CD4-positive, alpha-beta T cell treated with Interleukin-10 for 1 hour (primary cell): ENCODE data around the gene ADAMTSL5.
"Not testable (repeated sequence)": the region's sequence is repeated elsewhere in the genome, so short reads cannot be mapped to it uniquely, and the experiment has no call there.

Experiments used
- DNase-seq: peaks from one replicate; pipeline ENCODE4 v3.0.0-alpha.2; 2020

ADAMTSL5 gene, protein sequence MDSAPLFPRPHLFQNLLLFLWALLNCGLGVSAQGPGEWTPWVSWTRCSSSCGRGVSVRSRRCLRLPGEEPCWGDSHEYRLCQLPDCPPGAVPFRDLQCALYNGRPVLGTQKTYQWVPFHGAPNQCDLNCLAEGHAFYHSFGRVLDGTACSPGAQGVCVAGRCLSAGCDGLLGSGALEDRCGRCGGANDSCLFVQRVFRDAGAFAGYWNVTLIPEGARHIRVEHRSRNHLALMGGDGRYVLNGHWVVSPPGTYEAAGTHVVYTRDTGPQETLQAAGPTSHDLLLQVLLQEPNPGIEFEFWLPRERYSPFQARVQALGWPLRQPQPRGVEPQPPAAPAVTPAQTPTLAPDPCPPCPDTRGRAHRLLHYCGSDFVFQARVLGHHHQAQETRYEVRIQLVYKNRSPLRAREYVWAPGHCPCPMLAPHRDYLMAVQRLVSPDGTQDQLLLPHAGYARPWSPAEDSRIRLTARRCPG

DNA sequence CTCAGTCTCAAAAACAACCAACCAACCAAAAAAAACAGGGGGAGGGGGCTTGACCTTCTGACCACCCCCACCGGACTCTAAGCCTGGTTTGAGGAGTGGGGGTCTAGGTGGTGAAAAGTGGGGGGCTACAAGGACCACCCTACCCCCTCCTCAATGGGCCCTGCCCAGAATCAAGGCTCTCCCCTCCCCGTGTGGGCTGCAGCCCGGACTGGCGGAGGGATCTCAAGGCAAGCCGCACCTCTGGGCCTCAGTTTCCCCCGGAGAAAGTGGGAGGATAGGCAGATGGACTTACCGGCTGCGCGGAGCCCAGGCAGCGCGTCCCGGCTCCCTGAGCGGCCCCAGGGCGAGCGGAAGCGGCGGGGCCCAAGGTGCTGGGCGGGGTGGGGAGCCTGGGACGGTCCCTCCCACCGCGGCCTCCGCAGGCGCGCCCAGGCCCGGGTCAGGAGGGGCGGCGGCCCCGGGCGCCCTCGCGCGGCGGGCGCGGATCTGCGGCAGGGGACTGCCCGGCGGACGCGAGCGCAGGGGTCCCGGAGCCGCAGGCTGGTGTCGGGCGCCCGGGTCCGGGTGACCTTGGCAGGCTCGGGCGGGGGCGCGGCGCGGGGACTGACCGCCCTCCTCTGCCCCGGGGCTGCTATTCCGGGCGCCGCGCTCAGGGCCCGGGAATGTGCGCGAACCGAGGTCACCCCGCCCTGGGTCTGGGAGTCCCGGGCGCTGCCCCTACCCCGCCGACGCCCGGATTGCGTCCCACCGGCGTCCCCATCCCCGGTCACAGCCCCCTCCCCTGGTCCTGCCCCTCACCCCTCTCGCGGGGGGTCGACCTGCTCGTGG lies at the start of gene ADAMTSL5:
ADAMTSL5 (minus strand) TSS at position 349 of the 828 bp plus-strand sequence. CDS start 2,076 bp downstream, outside the sequence.
- peak; percentile 69 for DNase-seq

DNA sequence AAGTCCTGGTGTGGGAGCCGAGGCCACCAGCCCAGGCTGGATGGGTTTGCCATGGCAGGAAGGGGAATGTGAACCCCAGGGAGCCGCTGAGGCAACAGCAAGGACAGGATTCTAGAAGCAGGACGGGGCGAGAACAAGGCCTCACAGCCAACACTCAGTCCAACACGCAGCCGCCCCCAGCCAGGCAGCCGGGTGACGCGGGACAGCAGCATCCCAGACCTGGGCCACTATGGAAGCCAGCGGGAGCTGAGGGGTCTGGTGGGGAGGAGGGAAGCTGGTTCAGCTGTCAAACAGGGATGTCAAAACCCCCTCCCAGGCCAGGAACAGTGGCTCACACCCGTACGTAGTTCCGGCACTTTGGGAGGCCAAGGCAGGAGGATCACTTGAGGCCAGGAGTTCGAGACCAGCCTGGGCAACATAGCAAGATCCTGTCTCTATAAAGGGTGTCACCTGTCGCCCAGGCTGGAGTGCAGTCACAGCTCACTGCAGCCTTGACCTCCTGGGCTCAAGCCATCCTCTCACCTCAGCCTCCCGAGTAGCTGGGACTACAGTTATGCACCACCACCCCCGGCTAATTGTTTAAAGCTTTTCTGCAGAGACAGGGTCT lies 48.5 kb upstream of the ADAMTSL5 start:
- no peak for DNase-seq

DNA sequence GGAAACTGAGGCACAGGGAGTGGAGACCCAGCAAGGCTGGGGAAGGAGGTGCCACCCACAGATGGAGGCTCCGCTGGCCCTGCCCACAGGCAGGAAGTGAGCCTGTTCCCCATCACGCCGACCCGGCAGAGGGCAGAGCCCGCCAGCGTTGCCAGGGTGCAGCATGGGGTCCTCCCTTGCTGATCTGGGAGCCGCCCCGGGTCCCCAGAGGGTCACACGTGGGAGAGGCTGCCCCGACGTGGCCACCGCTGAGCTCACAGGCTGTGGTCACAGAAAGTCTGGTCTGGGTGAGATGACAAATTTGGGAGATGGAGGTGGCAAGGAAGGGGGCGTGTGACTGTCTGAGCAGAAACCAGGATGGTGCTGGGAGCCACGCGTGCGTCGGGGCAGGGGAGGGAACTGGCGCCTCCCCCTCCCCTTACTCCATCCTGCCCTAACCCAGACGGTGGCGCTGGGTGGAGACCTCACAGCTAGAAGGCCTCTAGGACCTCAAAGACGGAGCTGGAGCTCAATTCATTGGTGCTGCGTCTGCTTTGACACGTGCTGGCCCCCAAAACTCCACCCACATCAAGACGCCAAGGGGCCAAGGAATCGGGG lies 47.6 kb upstream of the ADAMTSL5 start:
- DNase-seq: no peak

DNA sequence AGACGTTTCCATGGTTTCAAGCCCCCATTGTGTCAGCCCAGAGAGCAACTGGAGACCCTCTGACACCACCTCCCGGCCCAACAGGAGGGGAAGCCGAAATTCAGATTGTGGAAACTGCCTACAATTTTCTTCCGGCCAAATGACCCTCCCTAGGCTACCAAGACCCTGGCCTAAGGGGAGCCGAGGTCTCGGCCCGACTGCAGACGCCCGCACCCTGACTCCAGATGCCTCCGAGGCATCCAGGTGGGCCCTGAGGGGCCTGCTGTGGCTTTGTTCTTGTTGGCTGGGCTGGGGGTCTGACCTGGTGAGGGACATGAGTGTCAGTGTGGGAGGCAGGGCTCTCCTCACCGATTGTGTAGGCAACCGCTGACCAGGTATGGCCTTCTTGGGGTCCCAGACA lies 45.7 kb upstream of the ADAMTSL5 start:
- no peak for DNase-seq

DNA sequence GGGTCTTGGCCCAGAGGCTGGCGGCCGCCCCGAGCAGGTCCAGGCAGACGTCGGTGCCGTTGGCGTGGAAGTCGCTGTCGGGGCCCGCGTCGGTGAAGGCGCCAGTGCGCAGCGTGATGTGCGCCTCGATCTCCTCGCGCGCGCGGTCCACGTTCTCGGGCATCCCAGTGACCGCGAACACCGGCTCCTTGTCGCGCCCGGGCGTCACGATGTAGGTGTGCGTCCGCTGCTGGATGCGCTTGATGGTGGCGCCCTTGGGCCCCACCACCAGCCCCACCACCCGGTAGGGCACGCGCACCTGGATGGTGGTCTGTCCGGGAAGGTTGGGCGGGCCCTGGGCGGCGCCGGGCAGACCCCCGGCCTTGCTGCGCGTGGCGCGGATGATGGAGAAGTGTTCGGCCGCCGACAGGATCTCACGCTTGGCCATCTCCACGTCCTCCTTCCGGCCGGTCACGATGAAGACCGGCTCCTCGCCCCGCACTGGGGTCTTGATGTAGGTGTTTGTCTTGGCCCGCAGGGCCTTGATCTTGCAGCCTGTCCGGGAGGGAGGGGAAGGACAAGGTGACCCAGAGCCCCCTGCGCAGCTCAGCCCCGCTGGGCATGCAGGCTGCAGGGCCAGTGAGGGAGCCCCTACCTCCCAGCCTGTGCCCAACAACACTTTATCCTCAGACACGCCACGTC lies 43.7 kb upstream of the ADAMTSL5 start:
- DNase-seq: no peak

DNA sequence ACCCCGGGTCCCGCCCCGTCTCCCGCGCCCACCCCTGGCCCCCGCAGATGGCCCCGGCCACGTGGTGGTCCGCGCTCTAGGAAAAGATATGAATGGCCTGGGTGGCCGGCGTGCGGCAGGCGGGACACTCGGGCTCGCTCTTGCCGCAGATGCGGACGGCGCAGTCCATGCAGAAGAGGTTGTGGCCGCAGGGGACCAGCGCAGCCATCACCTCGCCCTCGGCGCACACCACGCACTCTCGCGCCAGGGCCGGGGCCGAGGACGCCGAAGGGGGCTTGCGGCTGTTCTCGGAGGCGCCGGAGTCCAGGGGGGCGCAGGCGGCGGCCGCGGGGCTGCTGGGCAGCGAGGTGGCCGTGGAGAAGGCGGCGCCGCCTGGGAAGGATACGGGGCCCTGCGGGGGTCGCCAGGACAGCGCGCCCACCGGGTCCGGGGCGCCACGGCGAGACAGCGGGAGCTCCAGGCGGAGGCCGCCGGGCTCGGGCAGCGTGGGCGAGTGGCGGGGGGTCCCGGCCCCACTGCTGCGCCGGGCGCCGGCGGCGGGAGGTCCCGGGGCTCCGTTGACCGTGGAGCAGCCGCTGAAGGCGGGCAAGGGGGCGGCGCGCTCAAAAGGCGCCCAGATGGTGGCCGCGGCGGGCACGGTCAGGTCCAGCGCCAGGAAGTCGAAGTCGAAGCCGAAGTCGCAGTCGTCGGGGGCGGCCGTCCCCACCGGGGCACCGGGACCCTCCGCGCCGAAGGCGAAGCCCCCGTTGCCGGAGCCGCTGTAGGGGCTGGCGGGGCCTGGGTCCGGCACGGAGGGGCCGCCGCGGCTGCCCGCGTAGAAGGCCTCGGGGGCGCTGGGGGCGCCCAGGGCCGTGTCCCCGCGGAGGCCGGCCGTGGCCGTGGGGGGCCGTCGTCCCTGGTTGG lies 42.9 kb upstream of the ADAMTSL5 start:
- no peak for DNase-seq

DNA sequence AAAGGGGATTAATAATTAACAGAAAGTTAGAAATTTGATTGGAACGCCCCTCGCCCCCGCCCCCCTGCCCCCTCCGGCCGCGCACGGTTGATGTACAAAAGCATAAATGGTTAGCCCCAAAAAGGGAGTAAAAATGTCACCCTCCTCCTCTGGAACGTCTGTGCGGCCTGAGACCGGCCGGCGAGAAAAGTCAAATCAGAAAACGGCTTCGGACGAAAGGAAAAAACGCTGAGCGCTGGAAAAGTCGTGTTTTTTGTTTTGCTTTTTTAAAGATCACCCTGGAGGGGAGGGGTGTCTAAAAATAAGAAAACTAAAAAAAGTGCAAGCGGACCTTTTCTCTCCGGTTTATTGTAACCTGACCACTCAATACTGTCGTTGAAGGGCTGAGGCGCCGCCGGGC lies 42.1 kb upstream of the ADAMTSL5 start:
- DNase-seq: no peak

DNA sequence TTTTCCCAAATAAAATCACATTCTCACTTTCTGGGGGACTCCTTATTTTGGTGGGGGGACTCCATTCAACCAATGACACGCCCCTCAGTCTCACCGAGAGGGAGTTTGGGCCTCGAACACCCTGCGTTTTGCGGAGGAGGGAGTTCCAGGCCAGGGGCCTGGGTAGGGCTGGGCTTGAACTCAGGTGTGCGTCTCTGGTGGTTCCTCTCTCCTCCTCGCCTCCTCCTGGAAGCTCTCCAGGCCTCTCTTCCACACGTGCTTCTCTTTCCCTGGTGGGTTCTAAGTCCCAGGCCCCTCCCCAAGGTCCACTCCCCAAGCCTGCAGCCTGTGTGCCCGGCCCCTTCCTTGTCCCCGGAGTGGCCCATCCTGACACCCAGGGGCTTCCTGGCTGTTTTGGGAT lies 40.6 kb upstream of the ADAMTSL5 start:
- no peak for DNase-seq

DNA sequence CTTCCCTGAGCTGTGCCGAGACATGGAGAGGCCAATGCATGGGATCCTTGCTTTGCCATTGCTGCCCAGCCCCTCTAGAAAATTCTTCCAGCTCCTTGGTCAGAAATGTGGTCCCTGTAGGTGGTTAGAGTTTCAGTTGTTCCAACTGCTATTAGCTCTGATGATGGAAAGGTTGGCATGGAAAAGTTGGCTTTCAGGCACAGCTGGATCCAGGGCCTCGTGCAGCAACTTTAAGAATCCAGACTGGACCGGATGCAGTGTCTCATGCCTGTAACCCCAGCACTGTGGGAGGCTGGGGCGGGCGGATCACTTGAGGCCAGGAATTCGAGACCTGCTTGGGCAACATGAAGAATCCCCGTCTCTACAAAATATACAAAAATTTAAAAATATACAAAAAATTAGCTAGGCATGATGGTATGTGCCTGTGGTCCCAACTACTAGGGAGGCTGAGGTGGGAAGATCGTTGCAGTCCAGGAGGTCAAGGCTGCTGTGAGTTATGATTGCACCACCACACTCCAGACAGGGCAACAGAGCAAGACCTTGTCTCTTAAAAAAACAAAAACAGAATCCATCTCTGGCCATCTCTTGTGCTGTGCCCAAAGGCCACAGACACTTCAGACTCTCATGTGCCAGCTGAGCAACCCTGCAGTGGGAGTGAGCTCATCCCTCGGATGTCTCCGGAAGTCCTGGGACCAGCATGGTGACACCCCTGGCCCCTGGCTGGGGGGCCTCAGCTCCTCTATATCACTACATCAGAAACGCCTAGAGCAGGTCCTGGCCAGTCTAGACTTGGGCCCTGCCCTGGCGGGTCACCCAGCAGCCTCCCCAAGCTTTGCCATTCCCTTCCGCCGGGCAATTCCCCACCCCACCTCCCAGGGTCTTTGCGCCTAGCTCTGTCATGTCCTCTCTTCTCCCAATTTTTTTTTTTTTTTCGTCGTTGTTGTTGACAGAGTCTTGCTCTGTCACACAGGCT lies 38.5 kb upstream of the ADAMTSL5 start:
- DNase-seq: no peak

DNA sequence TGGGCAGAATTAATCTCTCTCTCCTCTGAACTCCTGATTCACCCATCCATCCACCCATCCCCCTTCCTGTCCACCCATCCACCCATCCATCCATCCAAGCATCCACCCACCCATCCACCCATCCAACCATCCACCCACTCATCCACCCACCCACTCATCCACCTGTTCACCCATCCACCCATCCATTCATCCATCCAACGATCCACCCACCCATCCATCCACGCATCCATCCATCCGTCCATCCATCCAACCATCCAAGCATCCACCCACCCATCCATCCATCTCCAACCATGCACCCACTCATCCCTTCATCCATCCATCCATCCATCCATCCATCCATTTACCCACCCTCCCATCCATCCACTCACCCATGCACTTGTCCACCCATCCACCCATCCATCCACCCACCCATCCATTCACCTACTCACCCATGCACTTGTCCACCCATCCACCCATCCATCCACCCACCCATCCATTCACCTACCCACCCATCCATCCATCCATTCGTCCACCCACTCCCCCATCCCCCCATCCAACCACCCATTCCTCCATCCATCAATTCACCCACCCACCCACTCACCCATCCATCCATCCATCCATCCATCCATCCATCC lies 36.6 kb upstream of the ADAMTSL5 start:
- DNase-seq: no peak

DNA sequence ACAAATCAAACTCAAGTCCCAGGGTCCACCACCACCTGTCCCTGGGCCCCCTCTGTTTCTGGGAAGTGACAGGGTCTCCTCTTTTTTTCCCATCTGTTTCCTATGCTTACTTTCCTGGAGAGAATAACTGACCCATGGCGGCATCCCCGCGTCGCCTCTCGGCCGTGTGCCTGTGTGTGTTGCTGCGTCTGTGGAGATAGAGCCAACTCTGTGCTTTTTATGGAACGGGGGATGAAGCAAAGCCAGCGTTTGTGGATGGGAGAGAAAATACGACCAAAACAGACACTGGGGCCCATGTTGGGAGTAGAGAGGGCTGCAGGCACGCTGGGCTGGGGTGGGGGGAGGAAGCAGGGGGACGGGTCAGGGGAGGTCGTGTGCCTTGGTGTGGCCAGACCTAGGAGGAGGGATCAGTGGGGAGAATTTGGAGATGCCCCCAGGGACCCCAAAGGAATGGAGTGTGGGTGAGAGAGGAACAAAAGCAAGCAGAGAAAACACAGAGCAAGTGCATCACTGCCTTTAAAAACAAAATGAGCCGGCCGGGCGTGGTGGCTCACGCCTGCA lies 27.6 kb upstream of the ADAMTSL5 start:
- no peak for DNase-seq

DNA sequence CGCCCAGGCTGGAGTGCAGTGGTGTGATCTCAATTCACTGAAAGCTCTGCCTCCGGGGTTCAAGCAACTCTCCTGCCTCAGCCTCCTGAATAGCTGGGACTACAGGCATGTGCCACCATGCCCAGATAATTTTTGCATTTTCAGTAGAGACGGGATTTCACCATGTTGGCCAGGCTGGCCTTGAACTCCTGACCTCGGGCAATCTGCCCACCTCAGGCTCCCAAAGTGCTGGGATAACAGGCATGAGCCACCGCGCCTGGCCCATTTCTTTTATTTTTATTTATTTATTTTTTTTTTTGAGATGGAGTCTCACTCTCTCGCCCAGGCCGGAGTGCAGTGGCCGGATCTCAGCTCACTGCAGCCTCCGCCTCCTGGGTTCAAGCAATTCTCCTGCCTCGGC lies 26.9 kb upstream of the ADAMTSL5 start:
- DNase-seq: not testable (repeated sequence)

DNA sequence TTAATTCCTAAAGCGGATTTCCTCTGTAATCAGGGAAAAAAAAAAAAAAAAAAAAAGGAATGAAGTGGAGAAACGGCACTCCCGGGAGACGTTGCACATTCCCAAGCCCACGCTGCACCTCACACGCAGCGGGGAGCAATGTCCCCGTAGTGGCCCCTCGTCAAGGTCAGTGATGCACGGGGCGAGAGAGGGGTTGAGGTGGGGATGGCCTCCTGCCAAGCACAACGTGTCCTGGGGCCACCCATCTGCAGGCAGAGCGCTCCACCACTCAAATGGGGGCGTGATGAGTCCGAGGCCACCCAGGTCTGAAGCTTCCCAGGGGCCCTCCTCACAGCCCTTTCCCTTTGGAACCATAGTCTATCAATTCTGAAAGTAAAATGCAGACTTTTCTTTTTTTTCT lies 26.2 kb upstream of the ADAMTSL5 start:
- no peak for DNase-seq

DNA sequence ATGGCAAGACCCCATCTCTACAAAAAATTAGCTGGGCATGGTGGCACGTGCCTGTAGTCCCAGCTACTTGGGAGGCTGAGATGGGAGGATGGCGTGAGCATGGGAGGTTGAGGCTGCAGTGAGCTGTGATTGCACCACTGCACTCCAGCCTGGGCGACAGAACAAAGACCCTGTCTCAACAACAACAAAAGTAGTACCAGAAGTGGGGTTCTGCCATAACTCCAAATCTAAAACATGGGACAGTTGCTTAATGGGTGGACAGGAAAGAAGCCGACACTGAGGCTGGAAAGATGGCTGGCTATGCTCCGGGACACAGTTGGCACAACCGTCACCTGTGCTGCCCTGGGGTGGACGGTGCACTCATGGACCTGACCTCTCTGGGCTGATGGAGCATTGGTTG lies 22.9 kb upstream of the ADAMTSL5 start:
- not testable (repeated sequence) for DNase-seq

DNA sequence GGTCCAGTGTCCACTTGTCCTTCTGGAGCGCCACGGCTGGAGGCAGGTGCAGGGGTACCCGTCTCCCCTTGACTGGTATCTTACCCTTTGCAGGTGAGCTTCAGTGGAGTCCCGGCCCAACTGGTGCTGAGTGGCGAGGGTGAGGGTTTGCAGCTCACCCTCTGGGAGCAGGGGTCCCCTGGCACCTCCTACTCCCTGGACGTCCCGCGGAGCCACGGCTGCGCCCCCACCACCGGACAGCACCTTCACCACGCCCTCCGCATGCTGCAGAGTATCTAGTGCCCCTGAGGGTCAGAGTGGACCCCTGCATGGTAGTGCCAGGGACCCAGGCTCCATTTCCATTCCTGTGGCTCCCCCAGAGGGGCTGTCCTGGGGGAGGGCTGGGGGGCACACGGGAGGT lies 22.2 kb upstream of the ADAMTSL5 start:
- no peak for DNase-seq

DNA sequence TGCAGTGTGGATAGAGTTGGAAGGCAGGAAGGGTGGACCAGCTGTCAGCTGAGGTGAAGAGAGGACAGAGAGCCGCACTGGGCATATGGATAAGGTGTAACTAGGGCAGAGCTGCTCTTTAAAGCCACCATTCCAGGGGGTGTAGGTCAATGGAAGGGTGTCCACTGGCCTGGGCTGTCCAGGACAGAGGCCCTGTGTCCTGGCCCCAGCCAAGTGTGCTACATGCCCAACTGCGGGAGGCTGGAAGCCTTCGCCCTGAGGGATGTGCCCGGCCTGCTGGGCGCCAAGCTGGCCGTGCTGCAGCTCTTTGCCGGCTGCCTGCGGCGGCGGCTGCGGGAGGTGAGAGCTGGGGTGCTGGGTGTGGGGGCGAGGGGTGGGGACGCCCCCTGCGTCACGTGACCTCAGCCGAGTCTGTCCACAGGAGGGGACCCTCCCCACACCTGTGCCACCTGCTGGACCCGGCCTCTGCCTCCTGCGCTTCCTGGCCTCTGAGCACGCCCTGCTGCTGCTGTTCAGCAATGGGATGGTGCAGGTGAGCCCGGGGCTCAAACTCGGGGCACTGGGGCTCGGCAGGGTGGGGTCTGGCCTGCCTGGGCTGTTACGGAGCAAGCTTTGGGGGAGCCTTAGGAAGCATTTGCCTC lies 20.8 kb upstream of the ADAMTSL5 start:
- no peak for DNase-seq

DNA sequence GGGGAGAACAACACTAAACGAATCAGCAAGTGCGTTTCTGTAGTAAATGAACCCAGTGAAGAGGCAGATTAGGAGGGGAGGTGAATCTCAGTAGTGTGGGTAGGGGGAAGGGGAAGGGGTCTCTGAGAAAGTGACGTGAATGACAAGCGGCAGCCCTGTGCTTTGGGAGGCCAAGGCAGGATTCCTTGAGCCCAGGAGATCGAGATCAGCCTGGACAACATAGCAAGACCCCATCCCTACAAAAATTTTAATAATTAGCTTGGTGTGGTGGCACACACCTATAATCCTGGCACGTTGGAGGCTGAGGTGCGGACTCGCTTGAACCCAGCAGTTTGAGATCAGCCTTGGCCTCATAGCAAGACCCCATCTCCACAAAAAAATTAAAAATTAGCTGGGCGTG lies 19.2 kb upstream of the ADAMTSL5 start:
- DNase-seq: no peak

DNA sequence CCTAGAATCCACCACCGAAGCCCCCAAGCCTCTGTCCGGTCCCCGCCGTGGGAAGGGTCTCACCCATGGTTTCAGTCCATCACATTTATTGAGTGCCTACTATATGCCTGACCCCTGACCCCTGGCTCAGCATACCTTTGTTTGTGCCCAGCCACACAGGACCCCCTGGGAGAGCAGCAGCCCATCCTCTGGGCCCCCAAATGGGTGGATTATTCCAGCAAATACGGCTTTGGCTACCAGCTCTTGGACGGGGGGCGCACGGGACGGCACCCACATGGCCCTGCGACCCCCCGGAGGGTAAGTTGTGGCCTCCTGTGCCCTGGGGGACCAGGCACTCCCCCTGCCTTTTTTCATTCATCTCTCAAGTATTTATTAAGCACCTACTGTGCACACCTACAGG lies 18.8 kb upstream of the ADAMTSL5 start:
- DNase-seq: no peak

DNA sequence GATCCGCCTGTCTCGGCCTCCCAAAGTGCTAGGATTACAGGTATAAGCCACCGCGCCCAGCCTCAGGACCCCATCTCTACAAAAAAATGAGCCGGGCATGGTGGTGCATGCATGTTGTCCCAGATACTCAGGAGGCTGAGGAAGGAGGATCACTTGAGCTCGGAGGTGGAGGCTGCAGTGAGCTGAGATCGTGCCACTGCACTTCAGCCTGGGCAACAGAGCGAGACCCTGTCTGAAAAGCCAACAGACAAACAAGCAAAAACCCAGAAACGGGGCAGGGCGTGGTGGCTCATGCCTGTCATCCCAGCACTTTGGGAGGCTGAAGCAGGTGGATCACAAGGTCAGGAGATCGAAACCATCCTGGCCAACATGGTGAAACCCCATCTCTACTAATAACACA lies 18.0 kb upstream of the ADAMTSL5 start:
- DNase-seq: not testable (repeated sequence)
